Limb (tissue), 2 donors: ENCODE results near the gene BICDL1.
"Not testable (repeated sequence)": the region's sequence is repeated elsewhere in the genome, so short reads cannot be mapped to it uniquely, and the experiment has no call there.

Experiments
- DNase-seq, 2 donors: peaks; one replicate each; pipeline ENCODE4 v3.0.0-alpha.2; 2016; ENCODE audit errors: extremely low spot score in 2 of 2

Gene BICDL1

DNA sequence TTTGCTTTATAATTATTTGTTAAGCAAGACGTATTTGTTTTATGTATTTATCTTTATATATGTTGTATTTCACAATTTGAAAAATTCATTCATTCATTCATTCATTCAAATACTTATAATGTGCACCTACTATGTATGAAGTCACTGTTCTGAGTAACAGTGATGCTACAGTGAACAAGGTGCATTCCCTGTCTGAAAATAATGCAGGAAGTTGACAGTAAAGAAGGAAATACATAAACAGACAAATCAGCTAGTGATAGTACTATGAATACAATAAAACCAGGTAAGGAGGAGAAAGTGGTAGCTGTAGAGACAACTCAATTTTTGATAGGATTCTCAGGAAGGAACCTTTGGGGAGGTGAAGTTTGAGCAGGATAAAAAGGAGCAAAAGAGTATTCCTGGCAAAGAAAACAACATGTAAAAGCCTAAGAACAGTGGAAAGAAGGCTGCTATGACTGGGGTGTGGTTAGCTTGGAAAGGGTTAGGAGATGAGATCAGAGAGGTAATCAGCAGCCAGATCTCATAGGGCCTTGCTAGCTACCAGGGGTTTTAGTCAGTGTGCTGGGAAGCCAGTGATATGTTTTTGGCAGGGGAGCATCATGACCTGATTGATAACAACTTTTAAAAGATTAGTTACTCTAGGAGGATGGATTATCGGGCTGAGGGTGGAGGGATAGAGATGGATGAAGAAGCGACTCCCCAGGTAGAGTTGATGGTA, 17.4 kb downstream of the BICDL1 start:
- no peak for DNase-seq

DNA sequence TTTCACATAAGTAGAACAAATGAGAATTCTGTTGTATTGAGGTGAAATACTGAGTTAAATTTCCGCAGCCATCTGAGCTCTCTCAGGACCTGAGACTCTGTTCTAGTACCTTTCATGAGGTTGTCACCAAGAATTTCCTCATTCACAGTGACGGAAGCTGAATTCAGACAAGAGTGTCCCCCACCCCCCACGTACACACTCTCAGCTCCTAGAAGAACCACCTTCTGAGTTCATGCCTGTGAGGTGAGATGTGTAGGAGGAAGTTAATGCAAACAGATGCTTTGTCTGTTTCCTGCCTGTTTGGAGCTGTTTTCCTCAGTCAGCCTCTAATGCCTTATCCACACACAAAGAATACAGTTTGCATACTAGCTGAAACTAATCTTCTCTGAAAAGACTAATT, 18.2 kb downstream of the BICDL1 start:
- no peak for DNase-seq

DNA sequence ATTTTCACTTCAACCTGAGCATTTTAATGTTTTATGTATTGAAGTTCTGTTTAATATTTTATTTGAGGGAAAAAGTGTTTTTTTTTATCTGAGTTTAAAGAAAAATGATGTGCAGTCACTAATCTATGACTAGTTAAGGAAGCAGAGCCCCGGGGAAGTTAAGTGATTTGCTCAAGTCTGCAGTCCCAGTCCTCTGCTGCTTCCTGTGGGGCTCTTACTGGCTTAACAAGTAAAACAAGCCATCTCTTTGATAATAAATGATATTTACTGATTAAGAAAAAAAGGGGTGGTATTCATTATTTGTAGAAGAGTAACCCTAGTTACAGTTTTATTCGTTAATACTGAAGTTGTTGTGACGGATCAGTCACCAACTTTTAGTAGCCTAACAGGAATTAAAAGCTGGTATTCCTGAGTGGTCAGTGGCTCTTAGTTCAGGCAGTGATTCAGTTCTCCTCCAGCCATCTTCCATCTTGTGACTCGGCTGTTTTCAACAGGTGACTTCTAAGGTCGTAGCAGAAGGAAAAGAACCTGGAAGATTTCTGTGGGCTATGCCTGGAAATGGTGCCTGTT, 21.7 kb downstream of the BICDL1 start:
- no peak for DNase-seq

DNA sequence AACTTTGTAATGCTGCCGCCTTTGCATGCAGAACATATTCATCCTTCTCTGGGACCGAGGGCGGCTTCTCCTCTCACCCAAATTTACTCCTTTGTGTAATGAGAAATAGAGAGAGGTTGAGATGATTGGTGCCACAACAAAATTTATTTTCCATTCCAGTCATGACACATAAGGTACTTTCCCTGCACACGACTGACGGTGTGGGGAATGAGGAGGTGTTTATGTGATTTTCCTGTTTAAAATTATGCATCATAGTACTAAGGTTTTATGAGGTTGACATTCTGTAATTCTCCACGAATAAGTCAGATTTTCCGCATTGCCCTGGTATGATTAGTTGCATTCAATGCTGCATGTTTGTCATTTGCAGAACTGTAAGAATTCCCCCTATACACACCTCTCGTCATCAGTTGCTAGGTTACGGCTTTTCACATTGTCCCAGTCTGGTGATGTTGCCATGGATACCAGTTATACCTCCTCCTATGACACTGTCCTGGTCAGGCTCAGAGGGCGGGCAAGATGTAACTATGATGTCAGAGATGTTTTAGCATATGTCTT, 23.1 kb downstream of the BICDL1 start:
- peak in 1 of 2 donors; percentile 23 for DNase-seq

DNA sequence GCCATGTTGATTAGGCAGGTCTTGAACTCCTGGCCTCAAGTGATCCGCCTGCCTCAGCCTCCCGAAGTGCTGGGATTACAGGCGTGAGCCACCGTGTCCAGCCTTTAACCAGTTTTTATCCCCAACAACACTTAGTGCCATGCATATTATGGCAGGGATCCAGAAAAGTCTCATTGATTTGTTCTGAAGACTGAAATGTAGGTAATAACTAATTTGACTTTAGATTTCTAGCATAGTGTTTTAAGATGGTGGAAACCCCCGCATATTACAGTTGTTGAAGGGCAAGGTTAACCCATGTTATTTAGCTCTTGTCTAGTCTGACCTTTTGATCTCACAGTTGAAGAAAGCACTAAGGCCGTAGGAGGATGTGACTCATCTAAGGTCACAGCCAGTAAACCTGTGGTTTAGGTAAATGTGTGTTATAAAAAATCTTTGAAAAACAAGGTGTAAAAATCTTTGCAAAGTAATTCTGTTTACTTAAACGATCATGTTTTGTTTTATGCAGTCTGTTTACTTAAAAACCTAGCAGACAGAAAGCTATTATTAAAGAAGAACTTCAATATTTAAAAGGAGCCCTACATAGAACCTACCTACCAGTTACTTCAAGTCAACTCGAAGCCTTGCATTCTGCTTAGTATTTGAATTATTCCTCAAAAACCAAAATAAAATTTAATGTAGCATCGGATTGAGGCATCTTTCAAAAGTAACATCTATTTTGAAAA, 24.8 kb downstream of the BICDL1 start:
- no peak for DNase-seq

DNA sequence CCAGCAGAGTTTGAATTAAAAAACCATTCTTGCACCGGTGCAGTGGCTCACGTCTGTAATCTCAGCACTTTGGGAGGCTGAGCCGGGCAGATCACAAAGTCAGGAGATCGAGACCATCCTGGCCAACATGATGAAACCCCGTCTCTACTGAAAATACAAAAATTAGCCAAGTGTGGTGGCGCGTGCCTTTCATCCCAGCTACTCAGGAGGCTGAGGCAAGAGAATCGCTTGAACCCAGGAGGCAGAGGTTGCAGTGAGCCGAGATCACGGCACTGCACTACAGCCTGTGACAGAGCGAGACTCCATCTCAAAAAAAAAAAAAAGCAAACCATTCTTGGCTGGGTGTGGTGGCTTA, 25.3 kb downstream of the BICDL1 start:
- not testable (repeated sequence) for DNase-seq

DNA sequence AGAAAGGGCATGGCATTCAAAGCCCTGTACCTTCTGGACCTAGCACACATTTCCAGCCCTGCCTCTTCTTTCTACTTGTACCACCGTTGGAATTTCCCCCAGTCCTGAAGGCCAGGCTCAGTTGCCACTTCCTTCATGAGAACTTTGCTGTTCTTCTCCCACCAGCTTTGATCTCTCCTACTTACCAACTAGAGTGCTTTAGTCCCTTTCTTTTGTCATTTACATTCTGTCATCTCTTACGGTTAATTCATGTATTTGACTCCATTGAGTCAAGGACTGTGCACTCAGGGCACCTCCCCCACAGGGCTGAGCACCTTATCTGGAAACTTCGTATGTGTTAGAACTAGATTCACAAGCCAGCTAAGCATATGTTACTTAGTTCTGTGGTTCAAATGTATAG, 26.3 kb downstream of the BICDL1 start:
- DNase-seq: no peak

DNA sequence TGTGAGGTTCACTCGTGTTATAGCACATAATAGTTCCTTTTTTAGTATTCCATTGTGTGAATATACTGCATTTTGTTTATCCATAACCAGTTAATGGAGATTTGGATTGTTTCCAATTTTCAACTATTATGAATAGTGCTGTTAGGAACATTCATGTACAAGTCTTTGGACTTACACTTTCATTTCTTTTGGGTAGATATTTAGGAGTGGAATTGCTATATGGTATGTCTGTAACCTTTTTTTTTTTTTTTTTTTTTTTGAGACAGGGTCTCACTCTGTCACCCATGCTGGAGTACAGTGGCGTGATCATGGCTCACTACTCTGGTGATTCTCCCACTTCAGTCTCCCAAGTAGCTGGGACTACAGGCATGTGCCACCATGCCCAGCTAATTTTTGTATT, 27.2 kb downstream of the BICDL1 start:
- DNase-seq: not testable (repeated sequence)

DNA sequence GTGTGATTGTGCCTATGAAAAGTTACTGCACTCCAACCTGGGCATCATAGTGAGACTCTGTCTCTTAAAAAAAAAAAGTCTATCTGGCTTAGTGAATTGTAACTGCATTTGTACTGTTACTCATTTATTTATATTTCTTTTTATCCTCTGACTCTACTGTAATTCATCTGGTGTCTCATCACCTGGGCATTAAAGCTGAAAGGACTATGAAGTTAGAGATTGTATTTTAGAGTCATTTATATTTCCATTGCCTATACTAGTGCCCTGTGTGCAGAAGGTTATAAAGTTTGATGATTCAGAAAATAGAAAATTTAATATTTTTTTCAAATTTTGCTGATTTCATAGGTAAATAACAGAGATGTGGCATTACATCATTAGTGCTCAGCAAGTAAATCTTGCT, 30.2 kb downstream of the BICDL1 start:
- DNase-seq: no peak

DNA sequence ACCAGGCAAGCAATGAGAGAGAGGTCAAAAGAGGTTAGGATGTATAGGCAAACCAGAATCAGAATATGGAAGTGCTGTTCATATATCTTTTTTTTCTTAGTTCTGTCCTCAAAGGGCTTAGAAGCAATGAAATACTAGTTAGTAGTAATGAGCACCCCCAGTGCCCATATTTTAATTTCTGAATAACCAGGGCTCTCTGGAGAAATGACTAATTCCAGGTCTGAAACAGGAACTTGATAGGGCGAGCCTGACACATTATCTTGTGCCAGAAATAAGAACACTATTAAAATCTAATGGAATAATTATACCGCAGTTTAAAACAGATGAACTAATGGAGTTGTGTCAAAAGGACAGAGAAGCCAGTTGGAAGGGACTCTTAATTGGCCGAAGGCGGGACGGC, 30.9 kb downstream of the BICDL1 start:
- DNase-seq: no peak

DNA sequence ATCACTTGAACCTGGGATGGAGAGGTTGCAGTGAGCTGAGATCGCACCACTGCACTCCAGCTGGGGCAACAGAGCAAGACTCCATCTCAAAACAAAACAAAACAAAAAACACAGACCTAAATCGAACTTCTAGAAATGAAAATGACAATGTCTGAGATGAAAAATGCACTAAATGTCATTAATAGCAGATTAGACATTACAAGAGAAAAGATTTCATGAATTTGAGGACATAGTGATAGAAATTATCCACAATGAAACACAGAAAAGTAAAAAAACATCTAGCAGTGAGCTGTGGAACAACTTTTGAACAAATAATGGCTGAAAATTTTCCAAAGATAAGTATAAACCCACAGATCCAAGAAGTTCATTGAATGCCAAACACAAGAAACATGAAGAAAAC, 35.2 kb downstream of the BICDL1 start:
- DNase-seq: no peak

DNA sequence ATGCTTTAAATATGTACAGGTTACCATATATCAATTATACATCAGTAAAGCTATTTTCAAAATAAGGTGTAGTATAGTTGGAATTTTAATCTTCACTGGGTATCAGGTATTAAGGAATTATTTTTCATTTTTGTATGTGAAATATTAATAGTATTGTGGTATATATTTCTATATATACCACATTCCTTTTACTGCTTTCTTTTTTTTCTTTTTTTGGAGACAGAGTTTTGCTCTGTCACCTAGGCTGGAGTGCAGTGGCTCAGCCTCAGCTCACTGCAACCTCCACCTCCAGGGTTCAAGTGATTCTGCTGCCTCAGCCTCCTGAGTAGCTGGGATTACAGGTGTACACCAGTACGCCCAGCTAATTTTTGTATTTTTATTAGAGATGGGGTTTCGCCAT, 36.6 kb downstream of the BICDL1 start:
- no peak for DNase-seq

DNA sequence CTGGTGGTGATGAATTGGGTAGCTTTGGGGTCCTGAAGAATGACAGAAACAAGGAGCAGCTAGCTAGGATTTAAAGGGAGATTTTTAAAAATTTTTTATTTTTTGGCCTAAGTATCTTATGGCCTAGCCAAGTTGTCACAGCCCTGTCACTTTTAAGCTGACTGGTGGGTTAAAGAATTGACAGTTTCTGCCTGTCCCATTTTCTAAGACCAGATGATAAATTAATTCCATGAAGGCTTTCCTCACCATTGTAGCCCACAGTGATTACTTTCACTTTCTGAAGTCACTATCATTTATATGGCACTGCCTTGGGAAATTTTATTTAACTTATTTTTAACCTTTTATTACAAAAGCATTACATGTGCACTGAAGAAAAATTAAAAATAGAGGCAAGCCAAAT, 43.2 kb downstream of the BICDL1 start:
- no peak for DNase-seq

DNA sequence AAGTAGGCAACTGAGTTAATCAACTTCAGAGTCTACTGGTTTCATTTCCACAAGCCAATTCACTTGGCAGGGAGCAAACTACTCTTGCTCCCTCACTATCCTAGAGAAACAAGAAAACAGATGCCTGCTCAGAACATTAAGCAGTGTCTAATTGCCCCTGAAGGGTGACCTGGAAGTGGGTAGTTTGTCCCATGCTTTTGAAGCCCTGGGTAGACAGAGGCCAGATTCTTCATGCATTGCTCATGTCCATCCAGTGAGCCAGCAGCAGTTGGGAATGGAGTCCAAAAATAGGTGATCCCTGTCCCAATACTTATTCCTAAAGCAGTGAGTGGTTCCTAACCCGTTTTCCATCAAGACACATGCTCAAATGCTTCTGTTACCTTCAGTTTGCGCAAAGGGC, 48.8 kb downstream of the BICDL1 start:
- no peak for DNase-seq

DNA sequence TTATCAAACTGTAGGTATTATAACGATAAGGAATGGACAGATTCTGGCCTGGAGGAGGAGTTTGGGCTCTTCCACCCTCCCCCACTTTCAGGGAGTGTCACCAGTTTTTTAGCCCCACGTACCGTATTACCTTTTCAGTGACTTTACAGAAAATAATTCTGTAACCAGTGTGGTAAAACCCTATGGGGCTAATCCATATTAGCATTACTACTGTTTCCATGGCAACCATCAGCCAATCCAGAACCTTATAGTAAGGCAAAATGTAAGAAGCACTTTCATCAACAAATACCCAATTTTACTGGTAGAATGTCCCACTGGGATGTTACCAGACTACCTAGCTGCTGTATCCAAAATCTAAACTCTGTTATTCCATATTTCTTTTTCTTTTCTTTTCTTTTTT, 50.7 kb downstream of the BICDL1 start:
- DNase-seq: no peak

DNA sequence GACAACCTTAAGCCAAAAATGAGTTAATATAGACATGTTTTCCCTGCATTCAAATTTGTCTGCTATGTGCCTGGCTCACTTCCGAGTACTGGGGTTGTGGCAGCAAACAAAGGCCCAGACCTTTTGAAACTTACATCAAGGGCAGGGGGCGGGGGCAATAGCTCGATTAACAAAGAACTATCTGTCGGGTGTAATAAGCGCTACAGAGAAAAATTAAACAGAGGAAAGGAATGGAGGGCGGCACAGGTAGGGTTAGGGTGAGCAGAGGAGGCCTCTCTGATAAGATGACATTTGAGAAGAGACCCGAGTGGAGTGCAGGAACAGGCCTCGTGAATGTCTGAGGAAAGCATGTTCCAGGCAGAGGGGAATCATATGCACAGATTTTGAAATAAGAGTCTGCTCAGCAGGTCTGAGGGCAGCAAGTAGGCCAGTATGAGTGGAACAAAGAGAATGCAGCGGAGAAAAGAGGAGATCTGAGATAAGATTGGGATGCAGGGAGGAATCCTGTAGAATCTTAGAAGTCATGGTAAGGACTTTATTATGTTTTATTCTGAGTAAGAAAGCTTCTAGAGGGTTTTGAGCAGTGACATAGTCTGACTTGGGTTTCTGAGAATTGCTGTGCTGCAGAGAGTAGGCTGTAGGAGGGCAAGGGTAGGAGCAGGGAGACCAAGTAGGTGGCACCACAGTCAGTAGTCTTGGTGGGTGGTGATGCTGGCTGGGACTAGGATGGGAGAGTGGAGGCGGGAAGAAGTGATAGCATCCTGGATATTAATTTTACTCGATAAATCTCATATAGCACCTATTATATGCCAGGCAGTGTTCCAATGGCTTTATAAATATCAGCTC, 52.6 kb downstream of the BICDL1 start:
- DNase-seq: no peak

DNA sequence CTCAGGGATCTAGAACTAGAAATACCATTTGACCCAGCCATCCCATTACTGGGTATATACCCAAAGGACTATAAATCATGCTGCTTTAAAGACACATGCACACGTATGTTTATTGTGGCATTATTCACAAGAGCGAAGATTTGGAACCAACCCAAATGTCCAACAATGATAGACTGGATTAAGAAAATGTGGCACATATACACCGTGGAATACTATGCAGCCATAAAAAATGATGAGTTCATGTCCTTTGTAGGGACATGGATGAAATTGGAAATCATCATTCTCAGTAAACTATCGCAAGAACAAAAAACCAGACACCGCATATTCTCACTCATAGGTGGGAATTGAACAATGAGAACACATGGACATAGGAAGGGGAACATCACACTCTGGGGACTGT, 56.3 kb downstream of the BICDL1 start:
- DNase-seq: not testable (repeated sequence)

DNA sequence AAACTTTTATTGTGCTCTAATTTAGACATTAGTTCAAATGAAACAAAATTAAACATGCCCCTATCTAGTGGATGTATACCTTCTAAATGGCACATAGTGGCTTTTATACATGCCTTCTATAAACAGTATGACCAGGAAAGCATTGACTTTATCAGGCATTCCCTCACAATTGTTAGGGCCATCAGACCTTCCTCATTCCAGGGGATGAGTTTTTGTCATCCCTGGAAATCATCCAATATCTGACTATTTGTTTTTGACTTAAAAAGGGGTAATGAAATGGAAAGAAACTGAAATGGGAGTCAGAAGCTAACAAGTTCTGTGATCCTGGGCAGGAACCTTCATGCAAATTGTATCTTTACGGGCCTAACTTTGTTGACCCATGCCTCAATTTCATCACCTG, 58.0 kb downstream of the BICDL1 start:
- DNase-seq: no peak

DNA sequence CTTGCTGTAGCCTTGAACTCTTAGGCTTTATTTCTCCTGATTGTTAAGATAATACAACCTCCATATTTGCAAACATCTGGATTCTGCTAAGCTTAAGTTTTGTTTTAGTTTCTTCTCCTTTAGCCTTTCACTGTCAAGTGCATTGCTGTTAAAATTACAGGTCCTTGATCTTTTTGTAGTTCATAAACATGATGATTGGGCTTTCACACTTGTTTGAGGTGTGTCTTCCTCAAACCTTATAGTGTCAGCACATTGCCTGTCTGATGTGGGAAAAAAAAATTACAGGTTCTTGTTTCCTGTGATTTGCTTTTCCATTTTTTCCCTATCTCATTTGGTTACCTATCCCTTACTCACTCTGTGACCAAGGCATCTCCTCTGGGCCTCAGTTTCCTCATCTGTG, 59.2 kb downstream of the BICDL1 start:
- DNase-seq: no peak

DNA sequence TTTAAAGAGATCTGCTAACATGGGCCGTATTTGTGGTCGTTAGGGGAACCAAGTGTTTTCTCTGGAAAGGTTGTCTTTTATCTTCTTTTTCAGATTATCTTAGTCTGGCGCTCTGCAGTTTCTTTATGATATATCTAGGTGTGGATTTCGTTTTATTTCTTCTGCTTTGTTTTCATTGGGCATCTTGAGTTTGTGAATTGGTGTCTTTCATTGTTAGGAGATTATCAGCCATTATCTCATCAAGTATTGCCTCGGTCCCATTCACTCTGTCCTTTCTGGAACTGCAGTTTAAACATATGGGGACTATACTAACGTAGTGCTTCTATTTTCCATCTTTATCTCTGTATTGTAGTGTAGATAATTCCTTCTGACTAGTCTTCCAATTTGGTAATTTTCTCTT, 60.4 kb downstream of the BICDL1 start:
- DNase-seq: no peak

DNA sequence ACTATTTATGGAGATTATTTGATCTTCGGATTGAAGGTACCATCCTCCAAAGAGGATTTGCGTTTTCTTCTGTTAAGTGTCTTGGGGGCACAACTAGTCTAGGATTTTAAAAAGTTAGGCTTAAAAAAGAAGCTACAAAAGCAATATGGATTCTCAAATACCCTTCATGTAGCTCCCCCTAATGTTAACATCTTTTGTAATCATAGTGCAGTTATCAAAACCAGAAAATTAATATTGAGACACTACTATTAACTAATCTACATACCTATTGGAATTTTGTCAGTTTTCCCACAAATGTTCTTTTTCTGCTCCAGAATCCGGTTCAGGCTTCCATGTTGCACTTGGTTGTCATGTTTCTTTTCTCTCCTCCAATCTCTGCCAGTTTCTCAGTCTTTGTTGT, 62.5 kb downstream of the BICDL1 start:
- DNase-seq: no peak

DNA sequence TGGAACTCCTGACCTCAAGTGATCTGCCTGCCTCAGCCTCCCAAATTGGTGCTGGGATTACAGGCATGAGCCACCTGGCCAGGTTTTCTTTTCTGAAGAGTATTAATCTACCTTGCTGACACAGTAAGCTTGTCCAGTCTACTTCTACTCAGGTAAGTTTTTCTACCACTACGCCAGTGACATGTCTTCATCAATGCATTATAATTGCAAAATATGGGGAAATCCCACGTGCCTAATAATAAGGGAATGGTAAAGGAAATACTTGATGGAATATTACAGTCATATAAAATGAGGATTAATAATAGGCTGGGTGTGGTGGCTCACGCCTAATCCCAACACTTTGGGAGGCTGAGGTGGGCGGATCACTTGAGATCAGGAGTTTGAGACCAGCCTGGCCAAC, 65.3 kb downstream of the BICDL1 start:
- DNase-seq: no peak
